Activated CD8-positive, alpha-beta T cell treated with anti-CD3 and anti-CD28 coated beads, Interleukin-2, amount 10 ng/mL, durations not matched to agents 7 days and 5 days (primary cell): ENCODE results near the gene TCF25. TPM values are rescaled to one million over a fixed set of nuclear protein-coding genes. Genes with fewer than 3 reads are reported as not detected.

Experiments used
- ATAC-seq: fragments of 150-1000 bp; cut with Tn5 transposase; one replicate; pipeline ENCODE4 v1.10.0; 2021; ENCODE audit warnings: moderate library complexity
- CTCF ChIA-PET: fragments of 350-600 bp; sonication (Branson Sonifier 250); formaldehyde crosslinking; loops from one replicate; lab custom pipeline; 2021; ENCODE audit warnings: antibody characterized with exemption; lab: Charles Lee
- POLR2A ChIA-PET: fragments of 350-600 bp; sonication (Branson Sonifier 250); formaldehyde crosslinking; loops from one replicate; lab custom pipeline; 2021; ENCODE audit warnings: antibody characterized with exemption; lab: Charles Lee
- DNase-seq: peaks from one replicate; pipeline ENCODE4 v3.0.0-alpha.2; 2020
- H3K27ac Mint-ChIP-seq: one replicate; pipeline ENCODE4 v1.8.0; 2021; ENCODE audit warnings: mild to moderate bottlenecking, mixed read lengths
- H3K27me3 Mint-ChIP-seq: one replicate; pipeline ENCODE4 v1.8.0; 2021; ENCODE audit warnings: low read depth, mixed read lengths
- H3K36me3 Mint-ChIP-seq: one replicate; pipeline ENCODE4 v1.8.0; 2021; ENCODE audit warnings: low read depth, mixed read lengths
- H3K4me1 Mint-ChIP-seq: one replicate; pipeline ENCODE4 v1.8.0; 2021; ENCODE audit warnings: low read depth, mixed read lengths
- H3K4me3 Mint-ChIP-seq: one replicate; pipeline ENCODE4 v1.8.0; 2021; ENCODE audit warnings: mild to moderate bottlenecking, mixed read lengths
- H3K9me3 Mint-ChIP-seq: one replicate; pipeline ENCODE4 v1.8.0; 2022; ENCODE audit warnings: mixed read lengths; ENCODE audit not compliant: insufficient read depth
- total RNA-seq, 2 experiments: library from RNA; stranded (reverse); gene quantifications; one replicate each; pipeline ENCODE4 v1.2.3, GENCODE V29; 2021

The TCF25 gene
- total RNA-seq, 2 experiments from 2014 or later, result 169 to 178 TPM

GRCh38 chr16:89944773-89945172, 71.4 kb downstream of the TCF25 start:
- ChIA-PET CTCF (no interaction called here), POLR2A (no interaction called here)
- Mint-ChIP-seq H3K27ac (no peak overlapping the region), H3K4me1 (peaks cover 11% of the 10 kb centered on the region), H3K36me3 (no peaks in the 10 kb centered on the region), H3K9me3 (no peaks in the 10 kb centered on the region), H3K4me3 (no peak overlapping the region), H3K27me3 (peaks cover 26% of the 10 kb centered on the region)
- ATAC-seq (no peak), DNase-seq (no peak)

GRCh38 chr16:89945654-89946053, 72.3 kb downstream of the TCF25 start:
- H3K36me3 Mint-ChIP-seq, result no peaks in the 10 kb centered on the region
- no peak overlapping the region for H3K4me3 Mint-ChIP-seq
- ChIA-PET CTCF (no interaction called here), POLR2A (no interaction called here)
- peaks cover 25% of the 10 kb centered on the region for H3K27me3 Mint-ChIP-seq
- H3K27ac Mint-ChIP-seq, result no peak overlapping the region
- no peak for DNase-seq
- no peak for ATAC-seq
- H3K4me1 Mint-ChIP-seq, result peaks cover 12% of the 10 kb centered on the region
- H3K9me3 Mint-ChIP-seq, result no peaks in the 10 kb centered on the region

- Mint-ChIP-seq H3K9me3 (no peaks in the 10 kb centered on the region), H3K4me3 (no peak overlapping the region), H3K27me3 (peaks cover 24% of the 10 kb centered on the region), H3K36me3 (no peaks in the 10 kb centered on the region), H3K27ac (no peak overlapping the region), H3K4me1 (peaks cover 12% of the 10 kb centered on the region)
- ChIA-PET POLR2A (no interaction called here), CTCF (no interaction called here)
- no peak for ATAC-seq
- no peak for DNase-seq
Measured at GRCh38 chr16:89946515-89946914, 73.1 kb downstream of the TCF25 start.

GRCh38 chr16:89949121-89949742, 75.8 kb downstream of the TCF25 start:
- H3K9me3 Mint-ChIP-seq, result no peaks in the 10 kb centered on the region
- ChIA-PET POLR2A (interaction anchor here (3.2 kb wide), 1 partner anchor 23 kb away, joined by 13 read pairs; no protein-coding TSS in a partner anchor), CTCF (no interaction called here)
- no peak overlapping the region for H3K27ac Mint-ChIP-seq
- no peak for ATAC-seq
- DNase-seq, result no peak
- H3K36me3 Mint-ChIP-seq, result no peaks in the 10 kb centered on the region
- H3K27me3 Mint-ChIP-seq, result peaks cover 20% of the 10 kb centered on the region
- peaks cover 12% of the 10 kb centered on the region for H3K4me1 Mint-ChIP-seq
- H3K4me3 Mint-ChIP-seq, result peak overlapping the region; percentile 76

- Mint-ChIP-seq H3K27ac (no peak overlapping the region), H3K9me3 (no peaks in the 10 kb centered on the region), H3K4me3 (peak overlapping the region; percentile 76), H3K4me1 (peaks cover 16% of the 10 kb centered on the region), H3K36me3 (no peaks in the 10 kb centered on the region), H3K27me3 (peaks cover 19% of the 10 kb centered on the region)
- POLR2A ChIA-PET, result interaction anchor here (3.2 kb wide), 1 partner anchor 23 kb away, joined by 13 read pairs; no protein-coding TSS in a partner anchor
- DNase-seq (no peak), ATAC-seq (no peak)
- CTCF ChIA-PET, result interaction anchor here (0.7 kb wide), 1 partner anchor 72 kb away, joined by 3 read pairs; no protein-coding TSS in a partner anchor
Measured at GRCh38 chr16:89949756-89950155, 76.4 kb downstream of the TCF25 start.

GRCh38 chr16:89951509-89951908, 78.1 kb downstream of the TCF25 start:
- H3K27ac Mint-ChIP-seq, result no peak overlapping the region
- no peak for ATAC-seq
- CTCF ChIA-PET, result no interaction called here

GRCh38 chr16:89952049-89952448, 78.7 kb downstream of the TCF25 start:
- no peak overlapping the region for H3K27ac Mint-ChIP-seq
- ChIA-PET POLR2A (no interaction called here), CTCF (no interaction called here)
- no peak for DNase-seq
- no peak for ATAC-seq
- H3K36me3 Mint-ChIP-seq, result no peaks in the 10 kb centered on the region
- no peak overlapping the region for H3K4me3 Mint-ChIP-seq
- H3K27me3 Mint-ChIP-seq, result peaks cover 8% of the 10 kb centered on the region
- peaks cover 16% of the 10 kb centered on the region for H3K4me1 Mint-ChIP-seq
- H3K9me3 Mint-ChIP-seq, result no peaks in the 10 kb centered on the region

More at GRCh38 chr16:89951509-89951908, 78.1 kb downstream of the TCF25 start:
- no peak for DNase-seq
- Mint-ChIP-seq H3K9me3 (no peaks in the 10 kb centered on the region), H3K4me3 (no peak overlapping the region), H3K27me3 (peaks cover 10% of the 10 kb centered on the region), H3K36me3 (no peaks in the 10 kb centered on the region), H3K4me1 (peaks cover 16% of the 10 kb centered on the region)
- POLR2A ChIA-PET, result interaction anchor here (3.2 kb wide), 1 partner anchor 21 kb away, joined by 13 read pairs; no protein-coding TSS in a partner anchor

GRCh38 chr16:89952551-89952950, 79.2 kb downstream of the TCF25 start:
- Mint-ChIP-seq H3K4me3 (no peak overlapping the region), H3K27me3 (peaks cover 3% of the 10 kb centered on the region), H3K9me3 (no peaks in the 10 kb centered on the region), H3K36me3 (no peaks in the 10 kb centered on the region), H3K4me1 (peaks cover 16% of the 10 kb centered on the region), H3K27ac (no peak overlapping the region)
- CTCF ChIA-PET, result no interaction called here
- POLR2A ChIA-PET, result no interaction called here
- ATAC-seq, result no peak
- DNase-seq, result no peak

- ChIA-PET CTCF (no interaction called here), POLR2A (interaction anchor here (0.6 kb wide), 1 partner anchor 83 kb away, joined by 3 read pairs; no protein-coding TSS in a partner anchor)
- no peaks in the 10 kb centered on the region for H3K9me3 Mint-ChIP-seq
- peaks cover 2% of the 10 kb centered on the region for H3K36me3 Mint-ChIP-seq
- peaks cover 7% of the 10 kb centered on the region for H3K4me1 Mint-ChIP-seq
- no peak for ATAC-seq
- DNase-seq, result no peak
- no peaks in the 10 kb centered on the region for H3K27me3 Mint-ChIP-seq
- H3K4me3 Mint-ChIP-seq, result no peak overlapping the region
- no peak overlapping the region for H3K27ac Mint-ChIP-seq
Measured at GRCh38 chr16:89953671-89954406, 80.4 kb downstream of the TCF25 start.

GRCh38 chr16:89954462-89954861, 81.1 kb downstream of the TCF25 start:
- H3K36me3 Mint-ChIP-seq, result peaks cover 2% of the 10 kb centered on the region
- ATAC-seq (no peak), DNase-seq (no peak)
- POLR2A ChIA-PET, result interaction anchor here (0.6 kb wide), 1 partner anchor 83 kb away, joined by 3 read pairs; no protein-coding TSS in a partner anchor
- peak overlapping the region; percentile 20 for H3K27ac Mint-ChIP-seq
- H3K9me3 Mint-ChIP-seq, result no peaks in the 10 kb centered on the region
- H3K4me1 Mint-ChIP-seq, result peaks cover 7% of the 10 kb centered on the region
- H3K4me3 Mint-ChIP-seq, result no peak overlapping the region
- CTCF ChIA-PET, result no interaction called here
- no peaks in the 10 kb centered on the region for H3K27me3 Mint-ChIP-seq

GRCh38 chr16:89955001-89955685, 81.8 kb downstream of the TCF25 start:
- ATAC-seq (no peak), DNase-seq (no peak)
- Mint-ChIP-seq H3K36me3 (peaks cover 2% of the 10 kb centered on the region), H3K27ac (no peak overlapping the region), H3K4me1 (peaks cover 4% of the 10 kb centered on the region), H3K4me3 (no peak overlapping the region), H3K9me3 (no peaks in the 10 kb centered on the region), H3K27me3 (no peaks in the 10 kb centered on the region)
- CTCF ChIA-PET, result no interaction called here
- POLR2A ChIA-PET, result no interaction called here
